GF-D8 (cell line): ENCODE data around the gene ATP5MC3.

Experiments used
- DNase-seq: peaks from one replicate; lab custom pipeline; 2025; lab: John Stamatoyannopoulos, UW

Gene ATP5MC3

GRCh38 chr2:175167792-175168563, 13.5 kb downstream of the ATP5MC3 start, which contains the start of gene ATF2:
ATF2 (minus strand) TSS chr2:175168203; CDS start chr2:175136443, 31,760 bp downstream.
- peak; percentile 98 for DNase-seq

GRCh38 chr2:175167076-175167791, 14.3 kb downstream of the ATP5MC3 start:
- DNase-seq: no peak

GRCh38 chr2:175166216-175166824, 15.2 kb downstream of the ATP5MC3 start:
- no peak for DNase-seq

GRCh38 chr2:175164235-175164634, 17.3 kb downstream of the ATP5MC3 start:
- no peak for DNase-seq

DNA sequence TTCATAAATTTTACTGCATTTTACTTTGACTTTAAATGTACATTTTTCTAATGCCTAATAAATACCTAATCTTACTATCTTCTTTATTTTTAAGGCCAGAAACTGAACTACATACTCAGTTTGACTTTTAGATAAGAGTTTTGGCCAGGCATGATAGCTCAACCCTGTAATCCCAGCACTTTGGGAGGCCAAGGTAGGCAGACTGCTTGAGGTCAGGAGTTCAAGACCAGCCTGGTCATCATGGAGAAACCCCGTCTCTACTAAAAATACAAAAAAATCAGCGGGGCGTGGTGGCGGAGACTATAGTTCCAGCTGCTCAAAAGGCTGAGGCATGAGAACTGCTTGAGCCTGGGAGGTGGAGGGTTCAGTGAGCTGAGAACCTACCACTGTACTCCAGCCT, 22.6 kb downstream of the ATP5MC3 start:
- DNase-seq: no peak

DNA sequence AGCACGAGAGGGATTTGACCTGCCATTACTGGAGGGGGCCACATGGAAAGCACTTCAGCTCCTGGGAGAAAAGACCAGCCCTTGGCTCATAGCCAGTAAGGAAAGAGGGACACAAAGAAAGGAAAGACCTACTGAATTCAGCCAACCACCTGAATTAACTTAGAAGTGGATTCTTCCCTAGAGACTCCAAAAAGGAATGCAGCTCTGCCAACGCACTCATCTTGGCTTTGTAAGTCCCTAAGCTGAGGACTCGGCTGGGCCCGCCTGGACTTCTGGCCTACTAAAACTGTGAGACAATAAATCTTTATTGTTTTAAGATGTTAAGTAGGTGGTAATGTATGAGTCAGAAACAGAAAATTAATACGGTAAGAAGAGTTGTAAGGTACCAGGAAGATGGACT, 25.0 kb downstream of the ATP5MC3 start:
- DNase-seq: no peak

- no peak for DNase-seq
Measured at GRCh38 chr2:175154661-175155082, 26.8 kb downstream of the ATP5MC3 start.

DNA sequence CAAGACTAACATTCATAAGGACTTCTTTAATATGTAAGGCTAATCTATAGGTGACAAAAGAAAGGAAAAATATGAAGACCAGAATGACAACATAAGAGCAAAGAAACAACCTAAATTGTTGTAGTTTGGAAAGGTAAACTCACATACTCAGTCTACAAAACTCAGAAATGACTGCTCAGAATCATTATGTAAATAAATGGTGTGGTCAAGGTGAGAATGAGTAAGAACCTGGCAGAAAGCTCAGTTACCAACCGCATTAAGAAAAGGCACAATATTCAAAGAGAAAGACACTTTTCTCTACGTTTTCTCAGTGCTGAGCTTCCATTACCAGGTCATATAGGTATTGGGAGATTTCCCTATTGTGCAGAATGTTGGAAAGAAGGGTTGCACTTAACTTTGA, 29.3 kb downstream of the ATP5MC3 start:
- DNase-seq: no peak

- DNase-seq: no peak
Measured at GRCh38 chr2:175151791-175152190, 29.7 kb downstream of the ATP5MC3 start.

- DNase-seq: no peak
Measured at GRCh38 chr2:175147186-175147585, 34.3 kb downstream of the ATP5MC3 start.

- no peak for DNase-seq
Measured at GRCh38 chr2:175143678-175144077, 37.8 kb downstream of the ATP5MC3 start.

- DNase-seq: no peak
Measured at GRCh38 chr2:175143191-175143590, 38.3 kb downstream of the ATP5MC3 start.

GRCh38 chr2:175140332-175140731, 41.2 kb downstream of the ATP5MC3 start:
- DNase-seq: no peak

DNA sequence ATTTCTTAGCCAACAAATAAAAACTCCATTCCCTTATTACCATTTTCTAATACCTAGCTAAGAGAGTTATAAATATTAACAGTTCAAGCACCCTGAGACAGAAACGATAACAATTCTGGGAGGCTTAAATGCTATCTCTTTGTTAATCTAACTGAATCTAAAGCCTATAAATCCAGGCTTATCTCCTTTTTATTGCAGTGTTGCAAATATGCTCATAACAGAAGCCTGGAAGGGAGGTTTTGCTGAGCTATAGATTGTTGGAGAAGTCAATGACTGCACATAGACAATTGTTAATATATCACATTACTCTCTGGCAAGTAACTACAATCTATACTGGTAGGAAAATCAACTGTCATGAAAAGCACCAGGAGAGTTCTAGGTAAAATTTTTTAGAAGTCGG, 43.7 kb downstream of the ATP5MC3 start:
- no peak for DNase-seq

DNA sequence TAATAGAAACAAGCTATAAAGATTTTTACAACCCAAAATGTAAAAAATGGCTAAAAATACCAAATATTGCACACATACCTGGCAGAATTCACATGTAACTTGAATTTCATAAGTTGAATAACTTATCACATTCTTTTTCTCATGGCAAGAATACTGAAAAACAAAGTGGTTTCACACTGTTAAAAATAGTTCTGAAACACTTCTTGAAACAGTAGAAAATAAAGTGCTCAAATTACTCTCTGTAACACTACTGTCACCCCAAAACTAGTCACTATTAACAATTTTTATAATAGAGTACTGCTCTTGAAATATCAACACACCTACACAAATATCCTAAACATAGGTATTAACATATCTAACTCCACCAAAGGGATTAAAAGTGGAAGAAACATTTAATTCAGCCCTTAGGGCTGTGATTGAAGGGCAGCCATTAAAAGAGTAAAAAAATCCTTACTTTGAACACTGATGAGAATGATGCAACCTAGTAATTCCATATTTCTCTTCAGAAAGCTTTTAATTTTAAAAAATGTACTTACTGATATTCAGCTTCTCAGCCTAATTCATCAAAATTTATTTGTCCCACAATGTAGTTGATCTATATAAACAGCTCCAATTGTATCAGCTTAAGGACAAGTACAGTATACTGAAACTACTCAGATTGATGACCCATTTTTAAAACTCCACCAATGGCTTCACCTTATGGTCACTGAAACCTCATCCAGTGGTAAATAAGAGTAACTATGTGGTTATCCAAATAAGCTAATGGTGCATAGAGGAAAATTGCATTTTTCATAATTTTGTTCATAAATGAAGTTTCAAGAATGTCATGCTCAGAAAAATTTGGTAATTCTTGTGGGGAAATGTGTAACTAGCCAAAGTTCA, 44.9 kb downstream of the ATP5MC3 start:
- DNase-seq: no peak

DNA sequence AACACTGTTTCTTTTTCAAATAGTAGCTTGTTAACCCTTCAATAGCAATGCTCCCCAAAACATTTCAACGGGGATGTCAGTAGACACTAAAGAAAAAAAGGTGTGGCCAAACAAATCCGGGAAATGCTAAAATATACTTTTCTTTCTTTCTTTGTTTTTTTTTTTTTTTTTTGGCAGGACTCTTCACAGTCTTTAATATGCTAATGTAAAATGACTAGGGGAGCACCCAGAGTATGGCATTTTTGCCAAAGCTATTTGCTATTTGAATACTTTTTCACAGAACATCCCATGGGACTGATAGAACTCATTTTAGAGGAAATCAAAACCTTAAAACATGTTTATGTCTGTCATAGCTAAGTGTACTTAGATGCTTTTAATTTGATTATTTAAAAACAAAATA, 45.6 kb downstream of the ATP5MC3 start:
- DNase-seq: no peak

- DNase-seq: no peak
Measured at GRCh38 chr2:175135177-175135576, 46.3 kb downstream of the ATP5MC3 start.

DNA sequence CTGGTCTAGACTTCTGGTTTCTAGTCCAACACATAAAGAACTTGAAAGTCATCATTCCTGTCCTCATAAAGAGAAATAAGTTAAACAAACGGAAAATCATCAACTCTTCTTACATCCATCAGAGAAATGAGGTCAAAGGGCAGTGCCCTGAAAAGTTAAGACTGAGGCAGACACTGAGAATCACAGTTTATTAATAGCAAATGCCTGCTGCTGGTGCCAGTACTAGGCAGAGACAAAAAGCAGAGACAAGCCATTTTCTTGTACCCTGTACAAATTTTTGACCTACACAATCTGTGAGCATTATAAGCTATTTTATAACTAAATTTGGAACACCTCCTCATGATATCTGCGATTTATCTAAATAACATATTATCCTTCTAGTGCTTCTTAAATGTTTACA, 50.3 kb downstream of the ATP5MC3 start:
- no peak for DNase-seq

DNA sequence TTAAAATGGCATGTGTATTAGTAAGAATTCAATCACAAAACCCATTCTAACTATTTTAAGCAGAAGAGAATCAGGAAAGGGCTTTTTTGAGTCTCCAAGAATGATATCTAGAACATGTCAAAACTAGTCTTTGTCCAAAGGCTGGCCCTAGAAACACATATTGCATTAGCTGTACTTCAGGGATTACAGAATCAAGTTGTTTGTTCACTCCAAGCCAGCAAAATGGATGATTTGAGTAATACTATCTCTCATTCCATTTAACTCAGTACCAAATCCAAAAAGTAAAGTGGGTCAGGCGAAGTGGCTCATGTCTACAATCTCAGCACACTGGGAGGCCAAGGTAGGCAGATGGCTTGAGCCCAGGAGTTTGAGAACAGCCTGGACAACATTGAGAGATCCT, 54.8 kb downstream of the ATP5MC3 start:
- no peak for DNase-seq
